ENCODE results near the gene COA7.

COA7 gene

GRCh38 chr1:52674497-52675384 is 23.4 kb downstream of the COA7 start:
- Histone ChIP-seq H3K27ac (no peak overlapping the region), H3K4me3 (no peak overlapping the region)

GRCh38 chr1:52673513-52673912 is 24.6 kb downstream of the COA7 start:
- Histone ChIP-seq H3K4me3 (no peak overlapping the region), H3K27ac (no peak overlapping the region)

DNA sequence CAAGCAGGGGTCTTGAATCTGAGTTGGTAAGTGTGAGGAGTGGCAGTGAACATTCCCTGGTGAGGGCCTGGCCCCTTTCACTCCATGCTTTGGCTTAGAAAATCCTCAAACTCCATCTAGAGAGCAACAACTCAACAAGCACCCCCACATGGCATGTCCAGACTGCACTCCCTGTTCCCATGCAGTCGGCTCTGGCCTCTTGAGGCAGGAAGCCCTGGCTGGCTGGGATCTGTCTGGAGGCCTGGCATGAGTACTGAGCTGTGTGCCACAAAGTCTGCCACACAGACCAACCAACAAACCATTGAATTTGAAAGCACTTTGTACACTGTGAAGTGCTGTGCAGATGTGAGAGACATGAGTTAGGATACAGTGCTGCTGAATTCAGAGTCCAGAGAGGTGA is 25.2 kb downstream of the COA7 start:
- H3K27ac ChIP-seq: no peak overlapping the region
- no peak overlapping the region for H3K4me3 ChIP-seq

DNA sequence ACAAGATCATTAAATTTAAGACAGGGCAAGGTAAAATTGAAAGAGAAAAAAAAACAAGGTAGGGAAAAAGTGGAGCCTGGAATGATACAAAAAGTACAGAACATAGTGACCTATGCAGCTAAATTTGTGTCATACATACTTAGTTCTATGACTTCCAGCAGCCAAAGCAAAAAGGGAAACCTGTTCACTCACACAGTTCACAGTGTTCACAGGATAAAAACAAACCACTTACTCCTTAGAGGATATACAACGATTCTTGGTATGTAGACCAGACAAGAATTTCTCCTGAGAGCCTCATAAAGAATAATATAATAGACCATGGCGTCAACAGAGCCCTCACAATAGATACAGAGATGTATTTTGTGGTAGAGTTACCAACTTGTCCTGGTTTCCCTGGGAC is 27.5 kb downstream of the COA7 start:
- no peak overlapping the region for H3K27ac ChIP-seq
- H3K4me3 ChIP-seq: no peak overlapping the region

GRCh38 chr1:52669696-52670095 is 28.5 kb downstream of the COA7 start:
- Histone ChIP-seq H3K4me3 (no peak overlapping the region), H3K27ac (no peak overlapping the region)

GRCh38 chr1:52668711-52669110 is 29.4 kb downstream of the COA7 start:
- no peak overlapping the region for H3K27ac ChIP-seq
- no peak overlapping the region for H3K4me3 ChIP-seq

DNA sequence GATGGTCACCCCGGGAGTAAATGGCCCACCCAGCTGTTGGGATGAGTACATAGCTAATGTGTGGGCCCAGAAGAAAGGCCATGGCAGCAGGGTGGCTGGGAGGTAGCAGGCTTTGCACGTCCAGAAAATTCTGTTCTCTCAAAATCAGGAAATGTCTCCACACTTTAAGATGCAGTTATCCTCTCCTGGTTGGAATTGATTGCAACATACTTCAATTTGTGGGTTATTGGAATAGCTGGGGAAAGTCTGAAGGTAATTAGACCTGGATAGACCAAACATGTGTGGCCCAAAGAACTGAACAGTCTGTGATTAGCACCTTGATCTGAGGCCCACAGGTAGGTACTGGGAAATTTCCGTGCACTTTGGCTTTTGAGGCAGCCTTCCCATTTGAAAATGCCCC is 30.2 kb downstream of the COA7 start:
- no peak overlapping the region for H3K27ac ChIP-seq
- no peak overlapping the region for H3K4me3 ChIP-seq

- Histone ChIP-seq H3K27ac (no peak overlapping the region), H3K4me3 (no peak overlapping the region)
Observed at GRCh38 chr1:52667290-52667689, 30.9 kb downstream of the COA7 start.

- no peak overlapping the region for H3K4me3 ChIP-seq
- H3K27ac ChIP-seq: no peak overlapping the region
Observed at GRCh38 chr1:52665006-52665941, 32.9 kb downstream of the COA7 start.

DNA sequence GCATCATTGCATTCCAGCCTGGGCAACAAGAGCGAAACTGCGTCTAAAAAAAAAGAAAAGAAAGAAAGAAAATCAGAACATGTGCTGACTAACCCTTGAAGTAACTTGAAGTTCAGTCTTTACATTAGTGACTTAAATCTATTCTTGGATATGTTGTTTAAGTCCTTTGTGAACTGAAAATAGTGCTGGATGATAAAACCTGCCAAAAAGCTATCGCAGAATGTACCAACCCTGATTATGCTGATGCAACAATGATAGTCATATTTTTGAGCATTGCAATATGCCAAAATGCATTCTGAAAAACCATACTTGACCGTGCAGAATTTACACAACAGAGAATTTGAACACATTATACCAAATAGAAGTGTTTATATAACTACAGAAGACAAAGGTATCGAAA is 34.4 kb downstream of the COA7 start:
- H3K4me3 ChIP-seq: no peak overlapping the region
- no peak overlapping the region for H3K27ac ChIP-seq

- Histone ChIP-seq H3K27ac (no peak overlapping the region), H3K4me3 (no peak overlapping the region)
Observed at GRCh38 chr1:52662645-52663313, 35.4 kb downstream of the COA7 start.

DNA sequence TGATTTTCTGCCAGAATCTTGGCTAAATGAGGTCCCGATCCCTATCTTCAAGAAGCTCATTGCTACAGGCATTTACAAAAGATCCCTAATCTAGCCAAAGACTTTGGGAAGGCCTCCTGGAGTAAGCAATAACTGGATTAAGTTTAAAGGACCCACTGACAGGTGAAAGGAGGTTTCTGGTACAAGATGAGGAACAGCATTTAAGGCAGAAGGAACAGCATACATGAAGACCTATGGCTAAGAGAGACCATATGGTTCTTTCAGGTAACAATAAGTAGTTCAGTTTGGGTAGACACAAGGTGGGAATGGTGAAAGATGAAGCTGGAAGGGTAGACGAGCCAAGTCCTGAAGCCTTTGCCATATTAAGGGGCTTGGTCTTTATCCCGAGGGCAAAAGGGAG is 37.3 kb downstream of the COA7 start:
- no peak overlapping the region for H3K27ac ChIP-seq
- H3K4me3 ChIP-seq: no peak overlapping the region

GRCh38 chr1:52659851-52660596 is 38.1 kb downstream of the COA7 start:
- Histone ChIP-seq H3K27ac (no peak overlapping the region), H3K4me3 (no peak overlapping the region)

- Histone ChIP-seq H3K4me3 (no peak overlapping the region), H3K27ac (no peak overlapping the region)
Observed at GRCh38 chr1:52659356-52659755, 38.8 kb downstream of the COA7 start.

- no peak overlapping the region for H3K27ac ChIP-seq
Observed at GRCh38 chr1:52658795-52659194, 39.4 kb downstream of the COA7 start.

GRCh38 chr1:52657702-52658101 is 40.4 kb downstream of the COA7 start:
- no peak overlapping the region for H3K27ac ChIP-seq

More at GRCh38 chr1:52658795-52659194, 39.4 kb downstream of the COA7 start:
- no peak overlapping the region for H3K4me3 ChIP-seq

DNA sequence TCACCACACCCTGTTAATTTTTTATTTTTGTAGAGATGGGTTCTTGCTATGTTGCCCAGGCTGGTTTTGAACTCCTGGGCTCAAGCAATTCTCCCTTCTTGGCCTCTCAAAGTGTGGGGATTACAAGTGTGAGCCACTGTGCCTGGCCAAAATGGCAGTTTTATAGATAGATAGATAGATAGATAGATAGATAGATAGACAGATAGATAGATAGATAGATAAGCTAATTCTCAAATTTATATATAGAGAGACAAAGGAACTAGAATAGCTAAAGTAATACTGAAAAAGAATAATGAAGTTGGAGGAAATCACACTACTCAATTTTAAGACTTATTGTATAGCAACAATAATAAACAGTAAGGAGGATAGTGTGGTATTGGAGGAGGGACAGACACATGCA is 44.1 kb downstream of the COA7 start:
- H3K4me3 ChIP-seq: no peak overlapping the region
- H3K27ac ChIP-seq: no peak overlapping the region

More at GRCh38 chr1:52657702-52658101, 40.4 kb downstream of the COA7 start:
- H3K4me3 ChIP-seq: no peak overlapping the region

DNA sequence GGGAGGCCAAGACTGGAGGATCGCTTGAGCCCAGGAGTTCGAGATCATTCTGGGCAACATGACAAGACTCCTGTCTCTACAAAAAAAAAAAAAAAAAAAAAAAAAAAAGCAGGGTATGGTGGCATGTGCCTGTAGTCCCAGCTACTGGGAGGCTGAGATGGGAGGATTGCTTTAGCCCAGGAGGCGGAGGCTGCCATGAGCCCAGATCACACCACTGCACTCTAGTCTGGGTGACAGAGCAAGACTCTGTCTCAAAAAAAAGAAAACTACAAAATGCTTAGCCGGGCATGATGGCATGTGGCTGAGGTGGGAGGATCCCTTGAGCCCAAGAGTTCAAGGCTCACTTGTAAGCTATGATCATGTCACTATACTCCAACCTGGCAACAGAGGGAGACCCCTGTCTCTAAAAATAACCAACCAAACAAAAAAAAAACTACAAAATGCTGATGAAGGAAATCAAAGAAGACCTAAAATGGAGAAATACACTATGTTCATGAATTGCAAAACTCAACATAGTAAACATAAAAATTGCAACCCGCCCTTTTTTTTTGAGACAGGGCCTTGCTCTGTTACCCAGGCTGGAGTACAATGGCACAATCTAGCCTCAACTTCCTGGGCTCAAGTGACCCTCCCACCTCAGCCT is 44.8 kb downstream of the COA7 start:
- Histone ChIP-seq H3K4me3 (no peak overlapping the region), H3K27ac (no peak overlapping the region)

DNA sequence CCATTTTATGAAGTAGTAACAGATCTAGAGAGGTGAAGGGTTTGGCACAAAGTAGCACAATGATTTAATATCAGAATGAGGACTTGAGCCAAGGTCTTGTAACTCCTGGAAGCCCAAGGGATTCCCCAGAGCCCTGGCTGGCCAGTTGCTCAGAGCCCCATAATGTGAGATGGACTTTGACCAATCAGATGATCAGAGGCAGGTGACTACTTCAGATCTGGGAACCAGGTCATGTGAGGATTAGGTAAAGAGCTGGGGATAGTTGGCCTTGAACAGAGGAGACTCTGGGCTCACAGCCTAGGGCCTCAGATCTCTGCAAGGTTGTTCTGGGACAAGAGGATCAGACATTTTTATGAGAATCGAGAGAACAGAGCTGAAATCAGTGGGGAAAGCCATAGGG is 46.2 kb downstream of the COA7 start:
- no peak overlapping the region for H3K4me3 ChIP-seq
- no peak overlapping the region for H3K27ac ChIP-seq

All from skin epidermis (tissue), 12 donors.